Raji (cell line): ENCODE measurements around the gene PRDM15.

ENCODE experiments used
- POLR2A ChIP-seq: IDR thresholded peaks from 2 replicates; pipeline ENCODE4 v1.6.1; 2011; ENCODE audit warnings: low read depth, low read length, control low read depth; ENCODE audit not compliant: insufficient read depth

The PRDM15 gene

DNA sequence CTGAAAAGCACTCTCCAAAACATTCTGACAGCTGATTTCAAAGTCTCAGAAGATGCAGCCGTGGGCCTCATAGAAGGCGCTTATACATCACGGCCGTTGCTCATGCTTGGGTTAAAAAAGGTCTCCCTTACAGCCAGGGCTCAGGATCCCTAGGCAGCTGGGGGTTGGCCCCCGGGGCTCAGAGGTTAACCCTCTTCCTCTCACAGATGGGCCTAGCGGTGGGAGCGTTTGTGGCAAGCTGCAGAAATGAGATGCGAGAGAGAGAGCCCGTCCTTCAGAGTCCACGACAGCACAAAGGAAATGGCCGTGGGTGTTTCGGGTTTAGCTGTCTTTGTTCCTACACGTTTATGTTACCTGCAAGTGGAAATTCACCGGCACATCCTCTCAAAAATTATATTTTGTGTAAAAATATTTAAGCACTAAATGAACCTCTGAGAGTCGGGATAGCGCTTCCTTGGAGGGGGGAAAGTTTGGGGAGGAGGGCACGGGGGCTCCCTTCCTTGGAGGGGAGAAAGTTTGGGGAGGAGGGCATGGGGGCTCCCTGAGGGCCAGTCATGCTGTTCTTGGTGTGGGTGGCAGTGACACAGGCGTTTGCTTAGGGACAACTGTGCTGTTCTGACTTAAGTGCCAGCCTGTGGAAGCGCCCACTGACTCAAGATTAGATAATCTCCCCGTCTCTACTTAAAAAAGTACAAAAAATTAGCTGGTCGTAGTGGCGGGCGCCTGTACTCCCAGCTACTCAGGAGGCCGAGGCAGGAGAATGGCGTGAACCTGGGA lies 20.5 kb upstream of the PRDM15 start:
- TF ChIP-seq POLR2A: no peak

DNA sequence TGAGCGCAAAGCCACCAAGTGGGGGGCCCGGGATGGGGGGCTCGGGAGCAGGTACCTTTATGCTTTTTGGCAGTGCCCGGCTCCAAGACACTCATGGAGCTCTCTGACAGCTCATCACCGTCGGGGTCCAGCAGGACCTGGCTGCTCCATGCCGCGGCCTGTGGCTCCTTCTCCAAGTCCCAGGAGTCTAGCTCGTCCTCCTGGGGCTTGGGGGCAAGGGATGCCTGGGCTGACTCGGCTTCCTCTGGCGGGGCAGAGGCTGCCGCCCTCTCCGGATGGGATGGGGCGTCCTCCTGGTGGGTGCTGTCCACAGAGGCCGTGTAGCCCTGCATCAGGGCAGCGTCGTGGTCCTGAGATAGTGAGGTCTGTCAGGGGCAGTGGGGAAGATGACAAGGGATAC lies 19.9 kb upstream of the PRDM15 start:
- no peak for TF ChIP-seq POLR2A

DNA sequence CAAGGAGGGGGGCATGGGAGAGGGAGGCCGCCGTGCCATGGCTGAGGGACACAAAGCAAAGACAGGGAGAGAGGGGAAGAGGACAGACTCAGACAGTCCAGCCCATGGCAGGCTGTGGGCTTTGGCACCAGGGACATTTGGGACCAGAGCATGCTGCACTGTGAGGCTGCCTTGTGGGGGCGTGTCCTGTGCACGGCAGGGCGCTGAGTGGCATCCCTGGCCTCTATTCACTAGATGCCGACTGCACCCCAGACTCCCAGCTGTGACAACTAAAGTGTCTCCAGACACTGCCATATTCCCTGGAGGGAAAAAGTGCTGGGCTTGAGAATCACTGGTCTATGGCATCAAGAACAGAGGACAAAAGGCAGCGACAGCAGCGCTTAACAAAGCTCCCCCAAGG lies 18.6 kb upstream of the PRDM15 start:
- TF ChIP-seq POLR2A: no peak

DNA sequence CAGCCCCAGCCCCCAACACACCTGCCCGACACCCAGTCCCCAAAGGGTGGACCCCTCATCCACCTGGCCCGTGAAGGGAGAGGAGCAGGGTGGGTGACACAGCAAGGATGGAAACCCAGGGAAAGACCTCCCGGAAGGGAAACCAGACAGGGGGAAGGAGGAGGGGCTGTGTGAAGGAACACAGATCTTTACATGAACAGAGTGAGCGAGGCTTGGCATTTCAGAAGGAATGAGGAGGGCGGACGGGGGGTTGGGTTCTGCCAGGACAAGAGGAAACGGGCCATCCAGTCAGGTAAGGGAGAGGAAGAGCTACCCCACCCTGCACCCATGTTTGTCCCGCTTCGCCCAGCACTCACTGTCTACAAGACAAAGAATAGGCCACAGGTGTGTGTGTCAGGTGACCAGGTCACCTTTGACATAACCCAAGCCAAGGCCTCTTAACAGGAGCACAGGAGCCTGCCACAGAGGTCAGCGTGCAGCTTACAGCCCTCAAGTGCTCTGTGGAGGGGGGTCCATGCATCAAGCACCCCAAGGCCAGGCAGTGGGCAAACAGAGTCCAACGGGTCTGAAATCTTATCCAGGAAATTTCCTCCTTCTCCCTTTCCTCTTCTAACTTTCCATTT lies 18.0 kb upstream of the PRDM15 start:
- no peak for TF ChIP-seq POLR2A

DNA sequence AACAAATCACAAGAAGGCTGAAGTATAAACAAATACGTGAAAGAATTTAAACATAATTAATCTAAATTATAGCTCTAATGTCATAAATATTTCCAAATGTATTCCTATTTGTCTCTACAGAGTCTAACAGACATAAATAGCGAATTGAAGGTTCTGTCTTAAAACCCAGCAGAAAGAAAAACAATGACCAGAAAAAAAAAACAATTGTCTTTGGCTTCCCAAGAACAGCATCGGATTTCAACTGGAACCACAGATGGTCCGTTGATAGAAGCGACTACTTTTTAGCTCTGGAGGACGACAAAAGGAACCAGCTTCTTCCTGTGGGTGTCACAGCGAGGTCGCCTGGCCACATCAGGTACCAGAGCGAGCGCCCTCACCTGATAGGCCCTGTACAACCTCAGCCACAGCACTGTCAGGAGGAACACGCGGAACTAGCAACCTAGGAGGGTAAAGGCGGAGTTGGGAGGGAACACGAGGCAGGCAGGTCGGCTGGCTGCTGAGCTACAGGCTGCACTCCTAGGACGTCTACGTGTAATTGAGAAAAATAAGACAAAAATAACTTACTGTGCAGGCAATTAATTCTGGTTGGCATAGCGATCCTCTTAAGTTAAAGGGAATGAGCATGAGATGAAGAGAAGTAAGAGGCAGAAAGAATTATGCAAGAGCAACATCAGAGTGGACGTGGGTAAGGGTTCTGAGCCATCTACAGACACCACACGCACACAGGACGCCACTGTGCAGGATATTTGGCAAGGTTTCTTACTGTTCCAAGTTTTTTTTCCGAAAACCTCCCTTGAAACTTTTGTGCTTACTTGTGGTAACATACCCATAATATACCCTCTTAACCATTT lies 16.7 kb upstream of the PRDM15 start:
- TF ChIP-seq POLR2A: no peak

DNA sequence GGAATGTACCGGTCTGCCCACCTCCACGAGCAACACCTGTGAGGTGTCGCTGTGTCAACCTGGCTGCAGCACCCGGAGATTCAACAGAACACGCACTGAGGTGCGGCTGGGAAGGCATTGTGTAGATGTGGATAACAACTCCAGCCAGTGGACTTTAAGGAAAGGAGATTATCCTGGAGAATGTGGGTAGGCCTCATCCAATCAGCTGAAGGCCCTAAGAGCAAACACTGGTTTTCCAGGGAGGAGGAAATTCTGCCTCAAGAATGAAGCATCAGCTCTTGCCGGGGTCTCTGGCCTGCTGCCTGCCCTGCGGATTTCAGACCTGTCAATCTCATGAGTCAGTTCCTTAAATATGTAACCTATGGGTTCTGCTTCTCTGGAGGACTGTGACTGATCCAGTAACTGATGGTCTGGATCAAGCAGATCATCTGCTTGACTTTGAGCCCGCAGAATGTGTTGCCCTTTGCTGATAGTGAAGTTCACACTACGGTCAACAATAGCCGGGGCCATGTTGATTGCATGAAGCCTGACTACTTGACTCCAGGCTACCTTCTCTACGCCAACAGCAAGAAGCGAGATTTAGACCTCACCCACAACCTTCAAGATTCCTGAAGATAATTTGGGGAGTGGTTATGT lies 15.9 kb upstream of the PRDM15 start:
- no peak for TF ChIP-seq POLR2A

DNA sequence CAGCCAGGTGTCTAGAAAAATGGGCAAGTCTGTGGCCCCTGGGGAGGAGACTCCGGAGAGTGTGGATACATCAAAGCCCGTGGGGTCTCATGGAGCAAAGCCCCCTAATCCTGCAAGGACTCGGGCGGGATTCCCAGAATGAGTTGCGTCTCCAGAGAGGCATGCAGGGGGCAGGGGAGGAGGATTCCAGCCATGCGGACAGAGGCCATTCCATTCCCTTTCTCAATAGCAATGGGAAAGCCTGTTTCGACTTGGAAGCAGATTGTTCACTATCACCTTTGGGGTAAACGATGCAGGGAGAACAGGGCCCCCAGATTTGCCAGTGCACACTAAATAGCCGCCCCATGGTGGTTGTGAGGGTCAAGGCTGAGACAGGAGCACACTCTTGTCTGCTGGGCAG lies 15.4 kb upstream of the PRDM15 start:
- TF ChIP-seq POLR2A: no peak

DNA sequence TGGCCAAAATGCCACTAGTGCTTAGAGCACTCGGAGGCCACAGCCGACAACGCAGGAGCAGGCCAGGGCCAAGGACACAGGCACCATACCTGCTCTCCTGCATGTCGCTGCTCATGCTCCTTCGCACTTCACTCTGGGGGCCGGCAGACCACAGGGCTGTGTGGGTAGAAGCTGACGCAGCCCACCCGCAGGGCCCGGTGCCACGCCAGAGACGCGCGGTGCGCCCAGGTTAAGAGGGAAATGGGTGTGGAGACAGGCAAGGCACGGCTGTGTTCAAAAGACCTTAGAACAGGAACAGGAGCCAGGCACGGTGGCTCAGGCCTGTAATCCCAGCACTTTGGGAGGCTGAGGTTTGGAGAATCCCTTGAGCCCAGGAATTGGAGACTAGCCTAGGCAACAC lies 13.6 kb upstream of the PRDM15 start:
- TF ChIP-seq POLR2A: no peak

DNA sequence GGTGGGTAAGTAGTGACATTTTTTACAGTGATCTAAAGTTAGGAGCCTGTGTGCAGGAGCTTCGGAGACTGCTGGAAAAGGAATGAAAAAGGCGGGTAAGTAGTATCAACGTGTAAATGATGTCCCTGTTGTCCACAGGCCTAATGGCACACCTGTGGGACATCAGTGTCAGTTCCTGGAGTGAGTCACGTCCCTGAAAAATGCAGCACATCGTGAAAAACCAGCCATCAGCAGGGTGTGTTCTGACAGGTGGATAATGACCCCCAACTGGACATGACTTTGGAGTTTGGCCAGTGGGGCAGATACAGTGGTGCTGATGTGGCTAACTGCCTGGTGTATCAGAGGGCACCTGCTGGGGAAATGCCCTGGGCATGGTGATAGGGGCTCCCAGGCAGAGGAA lies 12.0 kb upstream of the PRDM15 start:
- no peak for TF ChIP-seq POLR2A

DNA sequence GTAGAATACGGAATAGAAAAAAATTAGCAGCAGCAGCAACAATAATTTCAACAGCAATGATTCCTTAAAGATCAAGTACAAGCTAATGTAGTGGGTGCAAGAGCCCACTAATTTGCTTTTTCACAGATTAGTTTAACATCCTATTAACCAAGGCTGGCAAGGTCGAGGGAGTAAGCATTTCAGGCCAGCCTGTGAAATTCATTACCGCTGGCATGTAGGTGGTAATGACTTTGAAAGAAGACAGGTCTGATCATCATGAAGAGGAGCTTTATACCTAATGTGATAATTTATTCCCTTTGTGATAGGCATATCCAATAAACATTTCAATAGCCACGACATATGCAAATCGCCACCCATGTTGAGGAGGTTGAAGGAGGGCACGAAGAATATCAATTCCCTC lies 11.2 kb upstream of the PRDM15 start:
- no peak for TF ChIP-seq POLR2A

DNA sequence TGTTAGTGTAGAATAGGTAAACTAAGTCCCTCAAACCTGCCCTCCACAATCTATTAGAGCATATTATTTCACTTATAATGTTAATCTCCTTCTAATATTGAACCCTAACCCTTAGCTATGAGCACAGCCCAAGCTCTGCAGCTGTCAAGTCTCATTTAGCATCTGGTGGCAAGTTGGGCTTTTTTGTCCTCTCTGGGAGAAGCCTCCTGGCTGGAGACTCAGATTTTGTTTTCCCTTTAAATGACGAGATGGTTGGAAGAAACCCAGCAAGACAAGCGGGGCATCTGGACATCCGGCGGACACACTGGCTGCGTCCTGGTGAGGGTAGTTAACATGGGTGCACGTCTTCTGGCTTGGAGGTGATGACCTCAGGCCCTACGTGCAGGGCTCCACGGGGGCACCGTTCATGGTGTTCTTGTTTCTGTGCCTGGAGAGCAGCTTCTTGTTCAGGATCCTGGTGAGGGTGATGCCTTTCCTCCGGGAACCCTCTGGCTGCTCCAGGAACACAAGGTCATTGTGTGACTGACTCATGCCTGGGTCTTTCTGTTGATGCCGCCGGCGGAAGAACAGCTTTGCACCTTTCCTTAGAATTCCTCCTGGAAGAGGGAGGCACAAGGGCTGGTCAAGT lies 9.7 kb upstream of the PRDM15 start:
- no peak for TF ChIP-seq POLR2A

DNA sequence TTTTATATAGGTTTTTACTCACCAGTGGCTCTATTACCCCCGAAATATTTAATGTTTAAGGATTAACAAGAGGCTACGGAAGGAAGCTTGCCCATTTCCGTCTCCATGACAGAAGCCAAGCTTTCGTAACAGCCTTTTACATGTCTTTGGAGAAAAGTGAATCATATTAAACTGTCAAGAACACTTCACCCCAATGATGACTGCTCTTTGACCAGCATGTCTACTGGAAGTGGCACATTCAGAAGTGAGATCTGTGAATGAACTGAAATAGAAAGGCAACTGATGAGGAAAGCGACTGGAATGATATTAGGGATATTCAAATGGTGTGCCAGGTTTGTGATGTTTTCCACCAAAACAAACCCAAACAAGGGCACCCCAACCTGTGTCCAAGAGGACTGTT lies 8.5 kb upstream of the PRDM15 start:
- no peak for TF ChIP-seq POLR2A

DNA sequence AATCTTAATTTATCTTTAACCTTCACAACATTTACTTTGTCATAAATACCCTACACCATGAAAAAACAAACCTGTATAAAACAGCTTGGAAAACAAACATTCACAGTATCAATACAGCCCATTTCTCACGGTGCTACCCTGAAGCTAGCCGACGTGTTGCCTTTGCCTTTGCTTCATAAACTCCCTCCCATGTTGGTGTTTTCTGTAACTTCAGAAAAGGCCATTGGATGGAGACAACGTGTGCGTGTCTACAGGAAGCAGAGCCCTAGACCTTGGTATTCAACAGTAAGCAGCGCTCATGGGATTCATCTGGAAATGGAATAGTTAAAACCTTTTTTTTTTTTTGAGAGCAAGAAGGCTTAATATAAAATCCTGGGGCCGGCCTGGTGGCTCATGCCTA lies 7.2 kb upstream of the PRDM15 start:
- TF ChIP-seq POLR2A: no peak

DNA sequence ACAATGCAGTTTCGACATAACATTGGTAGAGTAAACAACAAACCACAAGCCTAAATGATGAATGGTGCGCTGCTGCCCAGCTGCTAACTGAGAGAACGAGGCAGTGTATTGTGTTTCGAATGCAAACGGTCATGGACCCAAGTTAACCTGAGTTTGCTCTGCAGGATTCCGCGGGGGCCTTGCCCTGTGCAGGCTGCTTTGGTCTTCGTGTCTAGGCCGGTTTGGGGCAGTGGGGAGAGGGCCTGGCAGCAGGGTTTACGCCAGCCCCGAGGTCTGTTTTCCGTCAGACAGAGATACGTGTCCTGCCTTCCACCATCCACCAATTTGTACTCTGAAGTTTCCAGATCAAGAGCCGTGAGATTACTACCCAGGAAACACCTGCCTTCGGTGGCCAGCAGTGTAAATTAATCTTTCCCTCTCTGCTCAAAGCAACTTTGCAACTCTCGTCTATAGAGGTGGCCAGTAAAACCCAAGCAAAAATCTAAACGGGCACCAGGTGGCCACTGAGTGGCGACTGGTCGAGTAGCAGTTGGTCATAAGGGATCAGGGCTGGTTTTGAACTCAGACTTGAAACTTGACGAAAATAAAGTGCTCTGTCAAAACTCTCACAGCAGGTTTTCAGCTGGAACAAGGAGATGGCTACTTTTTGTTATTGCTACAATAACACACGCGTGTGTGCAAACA lies 6.3 kb upstream of the PRDM15 start:
- no peak for TF ChIP-seq POLR2A

DNA sequence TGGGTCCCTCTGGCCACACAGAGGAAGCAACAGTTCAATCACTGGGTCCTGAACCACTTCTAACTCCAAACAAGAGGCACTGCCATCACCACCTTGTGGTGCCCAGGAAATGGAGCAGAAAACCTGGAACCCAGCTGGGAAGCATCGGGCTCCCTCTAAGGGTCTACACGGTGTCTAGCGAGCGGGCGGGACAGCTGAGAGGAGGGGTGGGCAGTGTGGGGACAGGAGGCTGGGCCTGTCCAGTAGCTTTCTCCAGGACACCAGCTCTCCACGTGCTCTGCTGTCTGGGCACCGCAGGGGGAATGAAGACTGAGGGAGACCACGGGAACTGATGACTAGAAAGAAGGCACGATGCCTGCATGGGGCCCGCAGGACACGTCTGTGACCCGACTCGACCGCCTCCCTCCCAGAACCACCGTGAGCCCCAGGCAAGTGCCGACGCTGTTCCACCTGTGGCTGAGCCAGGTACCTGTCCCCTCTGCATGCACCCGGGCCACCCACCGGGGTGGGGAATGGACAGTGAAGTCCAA lies 5.4 kb upstream of the PRDM15 start:
- no peak for TF ChIP-seq POLR2A

DNA sequence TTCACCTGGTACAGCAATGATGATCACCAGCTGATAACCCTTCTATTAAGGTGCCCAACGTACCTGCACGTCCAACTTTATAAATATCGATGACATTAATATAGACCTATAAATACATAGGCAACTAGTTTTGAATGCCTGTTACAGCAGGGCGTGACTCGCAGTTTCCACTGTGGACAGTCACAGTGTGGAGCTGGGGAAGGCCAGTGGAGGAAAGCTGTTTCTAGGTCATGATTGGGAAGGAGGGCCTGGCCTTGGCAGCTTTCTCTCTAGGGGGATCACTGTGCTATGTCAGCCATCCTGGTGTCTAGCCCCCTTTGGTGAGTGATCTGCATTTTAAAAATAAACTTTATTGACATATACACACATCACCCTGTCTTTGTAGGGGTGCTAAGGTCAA lies 4.4 kb upstream of the PRDM15 start:
- TF ChIP-seq POLR2A: no peak
